H1 (cell line): Measurements from ENCODE around the gene CYP2F1.

Experiments used
- BRCA1 ChIP-seq: IDR thresholded peaks from 2 replicates; pipeline ENCODE4 v1.6.1; 2012; ENCODE audit warnings: low read depth, low read length, improper control_type of control experiment
- CBX5 ChIP-seq: fragments of 300-800, 300-1000 bp; sonication (generic); IDR thresholded peaks from 2 replicates; pipeline ENCODE4 v1.7.1; 2016; ENCODE audit warnings: antibody characterized with exemption, low read length, low read depth
- CBX8 ChIP-seq: fragments of 300-800, 300-1000 bp; sonication (generic); IDR thresholded peaks from 2 replicates; pipeline ENCODE4 v1.7.1; 2016; ENCODE audit warnings: low read depth, low read length, borderline replicate concordance
- CHD2 ChIP-seq: IDR thresholded peaks from 2 replicates; pipeline ENCODE4 v1.6.1; 2012; ENCODE audit warnings: low read length, improper control_type of control experiment
- EZH2 ChIP-seq: fragments of 200-600 bp; sonication (generic); IDR thresholded peaks from 2 replicates; pipeline ENCODE4 v1.7.1; 2012; ENCODE audit warnings: low read depth, mild to moderate bottlenecking, moderate library complexity, low read length, inconsistent platforms; ENCODE audit not compliant: severe bottlenecking
- JUN ChIP-seq: IDR thresholded peaks from 2 replicates; pipeline ENCODE4 v1.6.1; 2011; ENCODE audit warnings: low read depth, mild to moderate bottlenecking, improper control_type of control experiment, low read length
- JUND ChIP-seq: IDR thresholded peaks from 2 replicates; pipeline ENCODE4 v1.6.1; 2011; ENCODE audit warnings: mild to moderate bottlenecking, improper control_type of control experiment, low read length
- POLR2A ChIP-seq, 2 experiments: IDR thresholded peaks; 1 replicate in 1 of 2; 2 replicates in 1 of 2; pipeline ENCODE4 v1.6.1; 2011; ENCODE audit warnings: low read depth in 2 of 2, low read length in 2 of 2, mild to moderate bottlenecking in 2 of 2; ENCODE audit errors: control extremely low read depth in 1 of 2
- POLR2AphosphoS5 ChIP-seq: IDR thresholded peaks from 2 replicates; pipeline ENCODE4 v1.6.1; 2011; ENCODE audit warnings: low read depth, low read length
- RFX5 ChIP-seq: IDR thresholded peaks from 2 replicates; pipeline ENCODE4 v1.6.1; 2011; ENCODE audit warnings: low read depth, low read length, improper control_type of control experiment, borderline replicate concordance
- SRF ChIP-seq: IDR thresholded peaks from 2 replicates; pipeline ENCODE4 v1.6.1; 2011; ENCODE audit warnings: mild to moderate bottlenecking, low read depth, low read length, moderate library complexity
- TEAD4 ChIP-seq: IDR thresholded peaks from 2 replicates; pipeline ENCODE4 v1.6.1; 2012; ENCODE audit warnings: low read depth, low read length, inconsistent platforms, mixed read lengths
- TF ChIP-seq, protein P1 (sequence below), 3 experiments: IDR thresholded peaks; 1 replicate in 2 of 3; 2 replicates in 1 of 3; pipeline versions ENCODE4 v1.5.1 to v1.6.1; 2011; ENCODE audit warnings: low read length in 3 of 3, mild to moderate bottlenecking in 3 of 3, inconsistent platforms in 2 of 3, low read depth in 1 of 3, moderate library complexity in 1 of 3; ENCODE audit not compliant: insufficient read depth in 1 of 3; ENCODE audit errors: control extremely low read depth in 1 of 3

DNA sequence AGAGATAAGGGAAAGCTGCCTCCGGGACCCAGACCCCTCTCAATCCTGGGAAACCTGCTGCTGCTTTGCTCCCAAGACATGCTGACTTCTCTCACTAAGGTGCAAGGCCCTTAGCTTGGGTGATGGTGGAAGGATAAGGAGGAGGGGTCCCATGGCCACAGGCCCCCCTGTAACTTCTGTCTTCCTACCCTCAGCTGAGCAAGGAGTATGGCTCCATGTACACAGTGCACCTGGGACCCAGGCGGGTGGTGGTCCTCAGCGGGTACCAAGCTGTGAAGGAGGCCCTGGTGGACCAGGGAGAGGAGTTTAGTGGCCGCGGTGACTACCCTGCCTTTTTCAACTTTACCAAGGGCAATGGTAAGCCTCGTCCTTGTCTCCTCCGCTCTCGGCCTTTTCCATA lies 2.0 kb downstream of the CYP2F1 start:
- TF ChIP-seq, protein P1, sequence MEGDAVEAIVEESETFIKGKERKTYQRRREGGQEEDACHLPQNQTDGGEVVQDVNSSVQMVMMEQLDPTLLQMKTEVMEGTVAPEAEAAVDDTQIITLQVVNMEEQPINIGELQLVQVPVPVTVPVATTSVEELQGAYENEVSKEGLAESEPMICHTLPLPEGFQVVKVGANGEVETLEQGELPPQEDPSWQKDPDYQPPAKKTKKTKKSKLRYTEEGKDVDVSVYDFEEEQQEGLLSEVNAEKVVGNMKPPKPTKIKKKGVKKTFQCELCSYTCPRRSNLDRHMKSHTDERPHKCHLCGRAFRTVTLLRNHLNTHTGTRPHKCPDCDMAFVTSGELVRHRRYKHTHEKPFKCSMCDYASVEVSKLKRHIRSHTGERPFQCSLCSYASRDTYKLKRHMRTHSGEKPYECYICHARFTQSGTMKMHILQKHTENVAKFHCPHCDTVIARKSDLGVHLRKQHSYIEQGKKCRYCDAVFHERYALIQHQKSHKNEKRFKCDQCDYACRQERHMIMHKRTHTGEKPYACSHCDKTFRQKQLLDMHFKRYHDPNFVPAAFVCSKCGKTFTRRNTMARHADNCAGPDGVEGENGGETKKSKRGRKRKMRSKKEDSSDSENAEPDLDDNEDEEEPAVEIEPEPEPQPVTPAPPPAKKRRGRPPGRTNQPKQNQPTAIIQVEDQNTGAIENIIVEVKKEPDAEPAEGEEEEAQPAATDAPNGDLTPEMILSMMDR (IDR thresholded peaks at IDR 0.05; ENCODE audit: control extremely low read depth in 1 of 3, insufficient read depth in 1 of 3, low read depth in 1 of 3, low read length in 3 of 3): no peak
- no peak for TF ChIP-seq POLR2A (IDR thresholded peaks at IDR 0.05; ENCODE audit: control extremely low read depth in 1 of 2, low read depth in 2 of 2, low read length in 2 of 2)
- TF ChIP-seq RFX5: no peak
- TF ChIP-seq SRF: no peak
- no peak for TF ChIP-seq EZH2
- TF ChIP-seq POLR2AphosphoS5: no peak
- TF ChIP-seq JUN: no peak
- no peak for TF ChIP-seq JUND
- no peak for TF ChIP-seq TEAD4
- no peak for TF ChIP-seq CBX8
- TF ChIP-seq CHD2: no peak
- no peak for TF ChIP-seq CBX5
- no peak for TF ChIP-seq BRCA1
